Measurements from ENCODE around the gene ATG9B. TPM values are rescaled to one million over a fixed set of nuclear protein-coding genes. Genes with fewer than 3 reads are reported as not detected.

ATG9B gene
- total and polyA plus RNA-seq, 2 experiments from 2014 or later: 0.80 to 2.4 TPM

DNA sequence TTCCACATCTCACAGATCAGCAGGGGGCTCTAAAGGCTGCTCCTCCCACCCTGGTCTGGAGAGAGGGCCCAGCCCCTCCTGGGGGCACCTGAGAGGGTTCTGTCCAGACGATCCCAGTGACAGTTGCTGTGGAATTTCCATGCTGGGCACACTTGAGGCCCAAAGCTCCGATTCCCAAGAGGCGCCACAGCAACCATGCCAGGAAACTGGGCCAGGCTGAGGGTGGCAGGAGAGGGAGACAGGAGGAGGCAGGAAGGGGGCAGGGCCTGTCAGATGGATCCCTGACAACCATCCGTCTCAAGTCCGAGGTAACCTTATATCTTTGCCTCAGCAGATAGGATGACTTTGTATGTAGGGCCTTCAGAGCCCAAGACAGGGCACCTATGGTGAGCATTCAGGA is 37.7 kb downstream of the ATG9B start:
- H3K4me2 ChIP-seq: no peak overlapping the region
- no peak for DNase-seq (ENCODE audit: low spot score)
- no peaks in the 10 kb centered on the region for H3K9me2 ChIP-seq (replicated peaks; ENCODE audit: insufficient read depth)
- H3K9me3 ChIP-seq (ENCODE audit: low read depth): no peaks in the 10 kb centered on the region
- H3K4me3 ChIP-seq: no peak overlapping the region
- peaks cover 20% of the 10 kb centered on the region for H3K4me1 ChIP-seq (ENCODE audit: insufficient read depth)
- no peak overlapping the region for H2AFZ ChIP-seq
- TF ChIP-seq CTCF (IDR thresholded peaks at IDR 0.05; ENCODE audit: poor library complexity) (no peak), EZH2phosphoT487 (IDR thresholded peaks at IDR 0.05; ENCODE audit: low read depth, severe bottlenecking, unreplicated experiment) (no peak), EZH2 (IDR thresholded peaks at IDR 0.05; ENCODE audit: borderline replicate concordance) (no peak)
- H3K79me2 ChIP-seq: no peaks in the 10 kb centered on the region
- no peaks in the 10 kb centered on the region for H4K20me1 ChIP-seq (ENCODE audit: insufficient read depth, poor library complexity, severe bottlenecking)
- no peaks in the 10 kb centered on the region for H3K36me3 ChIP-seq (replicated peaks; ENCODE audit: insufficient read depth, low read depth)
- H3K27ac ChIP-seq: no peak overlapping the region
- peaks cover 8% of the 10 kb centered on the region for H3K27me3 ChIP-seq
- WGBS (ENCODE audit: low lambda C conversion rate, missing lambda C conversion rate): 74% methylated on average over 5 of the region's 5 CpGs

- Histone ChIP-seq H3K4me1 (ENCODE audit: insufficient read depth) (peaks cover 20% of the 10 kb centered on the region), H3K4me3 (no peak overlapping the region), H3K4me2 (no peak overlapping the region), H3K79me2 (no peaks in the 10 kb centered on the region), H3K36me3 (replicated peaks; ENCODE audit: insufficient read depth, low read depth) (no peaks in the 10 kb centered on the region), H3K27me3 (peaks cover 13% of the 10 kb centered on the region), H2AFZ (no peak overlapping the region), H4K20me1 (ENCODE audit: insufficient read depth, poor library complexity, severe bottlenecking) (no peaks in the 10 kb centered on the region), H3K27ac (no peak overlapping the region), H3K9me3 (ENCODE audit: low read depth) (no peaks in the 10 kb centered on the region), H3K9me2 (replicated peaks; ENCODE audit: insufficient read depth) (no peaks in the 10 kb centered on the region)
- TF ChIP-seq EZH2phosphoT487 (IDR thresholded peaks at IDR 0.05; ENCODE audit: low read depth, severe bottlenecking, unreplicated experiment) (no peak), CTCF (IDR thresholded peaks at IDR 0.05; ENCODE audit: poor library complexity) (peak; percentile 71), EZH2 (IDR thresholded peaks at IDR 0.05; ENCODE audit: borderline replicate concordance) (no peak)
- peak; percentile 84 for DNase-seq (ENCODE audit: low spot score)
- WGBS (ENCODE audit: low lambda C conversion rate, missing lambda C conversion rate): 20% methylated on average over 16 of the region's 16 CpGs
Measured at GRCh38 chr7:150986099-150986512, 38.2 kb downstream of the ATG9B start.

- WGBS (ENCODE audit: low lambda C conversion rate, missing lambda C conversion rate): 7% methylated on average over 2 of the region's 2 CpGs
- Histone ChIP-seq H2AFZ (no peak overlapping the region), H3K4me2 (no peak overlapping the region), H3K36me3 (replicated peaks; ENCODE audit: insufficient read depth, low read depth) (no peaks in the 10 kb centered on the region), H3K4me3 (no peak overlapping the region), H3K9me2 (replicated peaks; ENCODE audit: insufficient read depth) (no peaks in the 10 kb centered on the region), H4K20me1 (ENCODE audit: insufficient read depth, poor library complexity, severe bottlenecking) (no peaks in the 10 kb centered on the region), H3K27me3 (peaks cover 23% of the 10 kb centered on the region), H3K79me2 (no peaks in the 10 kb centered on the region), H3K27ac (no peak overlapping the region), H3K9me3 (ENCODE audit: low read depth) (no peaks in the 10 kb centered on the region), H3K4me1 (ENCODE audit: insufficient read depth) (peaks cover 18% of the 10 kb centered on the region)
- DNase-seq (ENCODE audit: low spot score): peak; percentile 83
- TF ChIP-seq EZH2 (IDR thresholded peaks at IDR 0.05; ENCODE audit: borderline replicate concordance) (no peak), CTCF (IDR thresholded peaks at IDR 0.05; ENCODE audit: poor library complexity) (no peak), EZH2phosphoT487 (IDR thresholded peaks at IDR 0.05; ENCODE audit: low read depth, severe bottlenecking, unreplicated experiment) (no peak)
Measured at GRCh38 chr7:150983893-150984368, 40.4 kb downstream of the ATG9B start.

DNA sequence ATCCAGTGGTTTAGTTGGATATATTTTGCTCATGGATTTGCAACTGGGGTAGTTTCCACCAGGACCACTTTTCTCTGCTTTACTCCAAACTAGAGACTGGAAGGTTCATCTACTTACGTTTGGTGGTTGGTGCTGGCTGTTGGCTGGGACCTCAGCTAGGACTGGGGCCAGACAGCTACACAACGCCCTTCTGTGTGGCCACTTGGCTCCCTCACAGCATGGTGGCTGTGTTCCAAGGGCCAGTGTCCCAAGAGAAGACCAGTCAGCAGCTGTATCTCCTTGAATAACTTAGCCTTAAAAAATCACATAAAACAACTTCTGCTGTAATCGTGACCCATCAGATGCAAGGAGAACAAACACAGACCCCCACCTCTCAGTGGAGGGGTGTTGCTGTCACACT is 41.9 kb downstream of the ATG9B start:
- H2AFZ ChIP-seq: no peak overlapping the region
- peaks cover 19% of the 10 kb centered on the region for H3K4me1 ChIP-seq (ENCODE audit: insufficient read depth)
- H3K4me3 ChIP-seq: no peak overlapping the region
- H3K79me2 ChIP-seq: no peaks in the 10 kb centered on the region
- no peaks in the 10 kb centered on the region for H3K36me3 ChIP-seq (replicated peaks; ENCODE audit: insufficient read depth, low read depth)
- no peak for TF ChIP-seq CTCF (IDR thresholded peaks at IDR 0.05; ENCODE audit: poor library complexity)
- TF ChIP-seq EZH2 (IDR thresholded peaks at IDR 0.05; ENCODE audit: borderline replicate concordance): no peak
- TF ChIP-seq EZH2phosphoT487 (IDR thresholded peaks at IDR 0.05; ENCODE audit: low read depth, severe bottlenecking, unreplicated experiment): no peak
- no peaks in the 10 kb centered on the region for H3K9me2 ChIP-seq (replicated peaks; ENCODE audit: insufficient read depth)
- DNase-seq (ENCODE audit: low spot score): no peak
- H3K9me3 ChIP-seq (ENCODE audit: low read depth): no peaks in the 10 kb centered on the region
- WGBS (ENCODE audit: low lambda C conversion rate, missing lambda C conversion rate): 66% methylated on average over 3 of the region's 3 CpGs
- H3K4me2 ChIP-seq: no peak overlapping the region
- H4K20me1 ChIP-seq (ENCODE audit: insufficient read depth, poor library complexity, severe bottlenecking): no peaks in the 10 kb centered on the region
- H3K27me3 ChIP-seq: peaks cover 24% of the 10 kb centered on the region
- H3K27ac ChIP-seq: no peak overlapping the region
